ENCODE measurements around the gene KRT2.

- TF ChIP-seq, protein P1, sequence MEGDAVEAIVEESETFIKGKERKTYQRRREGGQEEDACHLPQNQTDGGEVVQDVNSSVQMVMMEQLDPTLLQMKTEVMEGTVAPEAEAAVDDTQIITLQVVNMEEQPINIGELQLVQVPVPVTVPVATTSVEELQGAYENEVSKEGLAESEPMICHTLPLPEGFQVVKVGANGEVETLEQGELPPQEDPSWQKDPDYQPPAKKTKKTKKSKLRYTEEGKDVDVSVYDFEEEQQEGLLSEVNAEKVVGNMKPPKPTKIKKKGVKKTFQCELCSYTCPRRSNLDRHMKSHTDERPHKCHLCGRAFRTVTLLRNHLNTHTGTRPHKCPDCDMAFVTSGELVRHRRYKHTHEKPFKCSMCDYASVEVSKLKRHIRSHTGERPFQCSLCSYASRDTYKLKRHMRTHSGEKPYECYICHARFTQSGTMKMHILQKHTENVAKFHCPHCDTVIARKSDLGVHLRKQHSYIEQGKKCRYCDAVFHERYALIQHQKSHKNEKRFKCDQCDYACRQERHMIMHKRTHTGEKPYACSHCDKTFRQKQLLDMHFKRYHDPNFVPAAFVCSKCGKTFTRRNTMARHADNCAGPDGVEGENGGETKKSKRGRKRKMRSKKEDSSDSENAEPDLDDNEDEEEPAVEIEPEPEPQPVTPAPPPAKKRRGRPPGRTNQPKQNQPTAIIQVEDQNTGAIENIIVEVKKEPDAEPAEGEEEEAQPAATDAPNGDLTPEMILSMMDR (IDR thresholded peaks at IDR 0.05), result no peak
- TF ChIP-seq POLR2A (IDR thresholded peaks at IDR 0.05), result no peak
These were observed 36.1 kb downstream of the KRT2 start for GRCh38 chr12:52615912-52616311.

Data from body of pancreas (tissue), 4 donors.